ENCODE data around the gene COPZ2.

DNA sequence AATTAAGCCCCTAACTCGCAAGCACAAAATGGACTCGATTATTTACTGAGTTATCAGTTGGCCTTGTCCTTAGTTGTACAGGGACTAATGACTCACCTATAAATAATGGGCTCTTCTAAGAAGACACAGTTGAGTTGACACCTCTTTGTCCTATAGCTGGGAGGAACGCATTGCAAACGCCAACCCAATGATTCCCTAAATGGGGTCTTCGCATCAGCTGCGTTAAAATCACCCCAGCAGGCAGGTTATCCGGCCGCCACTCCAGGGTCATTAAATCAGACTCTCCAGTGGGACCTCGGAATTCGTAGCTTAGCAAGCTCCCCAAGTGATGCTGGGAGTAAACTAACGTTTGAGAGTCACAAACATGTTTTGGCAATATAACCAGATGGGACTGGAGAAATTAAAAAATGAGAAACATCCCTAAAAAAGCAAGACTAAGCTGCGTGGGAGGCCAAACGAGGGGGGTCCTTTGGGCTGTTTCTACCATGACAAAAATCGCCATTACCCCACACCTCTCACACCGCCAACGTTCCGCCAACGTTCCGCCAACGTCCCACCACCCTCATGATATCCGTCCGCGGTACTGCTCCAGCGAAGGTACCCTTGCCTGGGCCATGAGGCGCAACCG lies 9.6 kb upstream of the COPZ2 start:
- TF ChIP-seq, protein P1, sequence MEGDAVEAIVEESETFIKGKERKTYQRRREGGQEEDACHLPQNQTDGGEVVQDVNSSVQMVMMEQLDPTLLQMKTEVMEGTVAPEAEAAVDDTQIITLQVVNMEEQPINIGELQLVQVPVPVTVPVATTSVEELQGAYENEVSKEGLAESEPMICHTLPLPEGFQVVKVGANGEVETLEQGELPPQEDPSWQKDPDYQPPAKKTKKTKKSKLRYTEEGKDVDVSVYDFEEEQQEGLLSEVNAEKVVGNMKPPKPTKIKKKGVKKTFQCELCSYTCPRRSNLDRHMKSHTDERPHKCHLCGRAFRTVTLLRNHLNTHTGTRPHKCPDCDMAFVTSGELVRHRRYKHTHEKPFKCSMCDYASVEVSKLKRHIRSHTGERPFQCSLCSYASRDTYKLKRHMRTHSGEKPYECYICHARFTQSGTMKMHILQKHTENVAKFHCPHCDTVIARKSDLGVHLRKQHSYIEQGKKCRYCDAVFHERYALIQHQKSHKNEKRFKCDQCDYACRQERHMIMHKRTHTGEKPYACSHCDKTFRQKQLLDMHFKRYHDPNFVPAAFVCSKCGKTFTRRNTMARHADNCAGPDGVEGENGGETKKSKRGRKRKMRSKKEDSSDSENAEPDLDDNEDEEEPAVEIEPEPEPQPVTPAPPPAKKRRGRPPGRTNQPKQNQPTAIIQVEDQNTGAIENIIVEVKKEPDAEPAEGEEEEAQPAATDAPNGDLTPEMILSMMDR (conservative IDR thresholded peaks at IDR 0.05; ENCODE audit: low read length) = no peak
- TF ChIP-seq EZH2phosphoT487 (IDR thresholded peaks at IDR 0.05; ENCODE audit: borderline replicate concordance) = no peak

Measured in Loucy (cell line).